GM12874 (cell line): ENCODE data around the gene OR2T8.

ENCODE experiments used
- TF ChIP-seq, protein P1 (sequence below): IDR thresholded peaks from 2 replicates; pipeline ENCODE4 v1.5.1; 2011; ENCODE audit warnings: low read depth, mild to moderate bottlenecking, control low read depth, low read length, moderate library complexity; ENCODE audit not compliant: insufficient read depth

OR2T8 gene

DNA sequence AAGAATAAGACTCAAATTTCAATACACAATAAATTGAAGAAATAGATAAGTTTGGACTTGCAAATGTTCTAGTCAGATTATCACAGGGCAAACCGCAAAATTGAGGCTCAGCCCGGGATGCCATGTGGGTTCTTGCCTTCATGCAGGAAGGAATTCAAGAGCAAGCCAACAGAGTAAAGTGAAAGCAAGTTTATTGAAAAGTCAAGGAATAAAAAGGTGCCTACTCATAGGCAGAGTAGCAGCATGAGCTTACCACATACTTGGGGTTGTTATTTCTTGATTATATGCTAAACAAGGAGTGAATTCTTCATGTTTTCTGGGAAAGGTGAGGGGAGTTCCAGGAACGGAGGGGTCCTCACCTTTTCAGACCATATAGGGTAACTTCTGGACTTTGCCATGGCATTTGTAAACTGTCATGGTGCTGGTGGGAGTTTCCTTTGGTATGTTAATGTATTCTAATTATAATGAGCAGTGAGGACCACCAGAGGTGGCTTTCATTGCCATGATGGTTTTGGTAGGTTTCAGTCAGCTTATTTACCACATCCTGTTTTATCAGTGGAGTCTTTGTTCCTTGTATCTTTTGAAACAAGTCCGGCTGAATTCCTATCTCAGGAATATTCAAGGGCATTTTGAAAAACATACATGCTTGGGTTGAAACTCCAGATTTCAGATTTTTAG, 43.0 kb downstream of the OR2T8 start:
- TF ChIP-seq, protein P1, sequence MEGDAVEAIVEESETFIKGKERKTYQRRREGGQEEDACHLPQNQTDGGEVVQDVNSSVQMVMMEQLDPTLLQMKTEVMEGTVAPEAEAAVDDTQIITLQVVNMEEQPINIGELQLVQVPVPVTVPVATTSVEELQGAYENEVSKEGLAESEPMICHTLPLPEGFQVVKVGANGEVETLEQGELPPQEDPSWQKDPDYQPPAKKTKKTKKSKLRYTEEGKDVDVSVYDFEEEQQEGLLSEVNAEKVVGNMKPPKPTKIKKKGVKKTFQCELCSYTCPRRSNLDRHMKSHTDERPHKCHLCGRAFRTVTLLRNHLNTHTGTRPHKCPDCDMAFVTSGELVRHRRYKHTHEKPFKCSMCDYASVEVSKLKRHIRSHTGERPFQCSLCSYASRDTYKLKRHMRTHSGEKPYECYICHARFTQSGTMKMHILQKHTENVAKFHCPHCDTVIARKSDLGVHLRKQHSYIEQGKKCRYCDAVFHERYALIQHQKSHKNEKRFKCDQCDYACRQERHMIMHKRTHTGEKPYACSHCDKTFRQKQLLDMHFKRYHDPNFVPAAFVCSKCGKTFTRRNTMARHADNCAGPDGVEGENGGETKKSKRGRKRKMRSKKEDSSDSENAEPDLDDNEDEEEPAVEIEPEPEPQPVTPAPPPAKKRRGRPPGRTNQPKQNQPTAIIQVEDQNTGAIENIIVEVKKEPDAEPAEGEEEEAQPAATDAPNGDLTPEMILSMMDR = no peak

- TF ChIP-seq, protein P1 = no peak
These were observed 44.9 kb downstream of the OR2T8 start, which contains the start of gene OR2AK2 for GRCh38 chr1:247964933-247965332. Gene OR2AK2, plus strand, starts transcription at chr1:247965233. Its CDS starts 144 bp downstream, at chr1:247965377.

DNA sequence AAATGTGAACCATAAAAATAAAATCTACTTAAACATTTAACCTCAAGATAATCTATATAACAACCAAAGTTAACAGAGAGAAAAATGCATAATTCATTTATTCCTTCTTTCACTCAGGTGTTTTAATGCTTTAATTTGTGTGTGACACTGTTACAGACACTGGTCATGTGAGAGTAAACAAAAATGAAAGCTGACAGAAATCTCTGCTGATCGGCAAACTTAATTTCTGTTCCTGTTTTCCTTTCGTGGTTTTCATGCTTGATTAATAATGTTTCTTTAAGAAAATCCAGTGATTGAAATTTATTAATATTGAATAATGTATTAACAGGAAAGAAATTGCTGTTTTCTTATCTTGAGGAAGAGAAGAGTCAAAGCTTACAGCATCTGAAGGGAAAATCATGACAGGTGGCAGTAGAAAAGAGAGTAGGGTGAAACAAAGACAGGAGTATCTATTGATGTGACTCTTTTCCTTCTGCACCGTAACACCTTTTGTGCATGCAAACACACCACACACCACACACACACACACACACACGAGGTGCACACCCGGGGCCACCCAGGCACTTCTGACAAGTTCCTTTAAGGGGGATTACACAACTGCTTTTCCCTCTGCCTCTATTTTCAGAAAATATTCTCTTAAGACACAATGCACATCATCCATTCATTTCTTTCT, 46.6 kb downstream of the OR2T8 start:
- TF ChIP-seq, protein P1 = no peak
